H9 (cell line): Measurements from ENCODE around the gene DISC1. TPM values are rescaled to one million over a fixed set of nuclear protein-coding genes. Genes with fewer than 3 reads are reported as not detected.

ENCODE experiments used
- DNase-seq: peaks from one replicate; pipeline ENCODE4 v3.0.0-alpha.2; 2017
- H2AFZ ChIP-seq: one replicate; pipeline ENCODE4 v1.6.1; 2013; ENCODE audit warnings: mild to moderate bottlenecking, low read length, control low read depth, moderate library complexity
- H2AK5ac ChIP-seq: 2 replicates; pipeline ENCODE4 v1.6.1; 2013; ENCODE audit warnings: low read length, control low read depth, mixed read lengths; ENCODE audit not compliant: insufficient read length
- H2BK120ac ChIP-seq: one replicate; pipeline ENCODE4 v1.6.1; 2013; ENCODE audit warnings: low read depth, mild to moderate bottlenecking, low read length, control low read depth, inconsistent platforms; ENCODE audit not compliant: poor library complexity, severe bottlenecking
- H2BK12ac ChIP-seq: 2 replicates; pipeline ENCODE4 v1.6.1; 2013; ENCODE audit warnings: low read length, control low read depth, mixed read lengths, low read depth; ENCODE audit not compliant: insufficient read length
- H2BK15ac ChIP-seq: 2 replicates; pipeline ENCODE4 v1.6.1; 2013; ENCODE audit warnings: low read depth, low read length, control low read depth
- H2BK20ac ChIP-seq: one replicate; pipeline ENCODE4 v1.6.1; 2013; ENCODE audit warnings: low read depth, mild to moderate bottlenecking, low read length, control low read depth, inconsistent platforms; ENCODE audit not compliant: poor library complexity, severe bottlenecking
- H2BK5ac ChIP-seq: 2 replicates; pipeline ENCODE4 v1.6.1; 2013; ENCODE audit warnings: low read length, control low read depth, mixed read lengths; ENCODE audit not compliant: insufficient read length
- H3K14ac ChIP-seq: 2 replicates; pipeline ENCODE4 v1.6.1; 2013; ENCODE audit warnings: low read length, control low read depth; ENCODE audit not compliant: insufficient read depth
- H3K18ac ChIP-seq: 2 replicates; pipeline ENCODE4 v1.6.1; 2013; ENCODE audit warnings: low read depth, mild to moderate bottlenecking, mixed read lengths, low read length, control low read depth; ENCODE audit not compliant: insufficient read length
- H3K23ac ChIP-seq: 2 replicates; pipeline ENCODE4 v1.6.1; 2013; ENCODE audit warnings: low read length, control low read depth, mixed read lengths, low read depth; ENCODE audit not compliant: insufficient read length
- H3K23me2 ChIP-seq: 2 replicates; pipeline ENCODE4 v1.6.1; 2013; ENCODE audit warnings: low read depth, mild to moderate bottlenecking, mixed read lengths, low read length, control low read depth; ENCODE audit not compliant: insufficient read length, poor library complexity, severe bottlenecking
- H3K27ac ChIP-seq: 2 replicates; pipeline ENCODE4 v1.5.1; 2013; ENCODE audit warnings: low read length, control low read depth, mixed read lengths, low read depth; ENCODE audit not compliant: insufficient read length
- H3K27me3 ChIP-seq: 2 replicates; pipeline ENCODE4 v1.6.1; 2013; ENCODE audit warnings: low read length, control low read depth, inconsistent platforms; ENCODE audit not compliant: insufficient read depth
- H3K4ac ChIP-seq: 2 replicates; pipeline ENCODE4 v1.6.1; 2013; ENCODE audit warnings: low read depth, mild to moderate bottlenecking, control low read depth, inconsistent platforms, low read length, moderate library complexity
- H3K4me1 ChIP-seq: 2 replicates; pipeline ENCODE4 v1.6.1; 2013; ENCODE audit warnings: low read length, control low read depth, inconsistent platforms; ENCODE audit not compliant: insufficient read depth
- H3K4me2 ChIP-seq: 2 replicates; pipeline ENCODE4 v1.6.1; 2013; ENCODE audit warnings: low read length, control low read depth, mixed read lengths; ENCODE audit not compliant: insufficient read length, insufficient read depth
- H3K56ac ChIP-seq: 2 replicates; pipeline ENCODE4 v1.6.1; 2013; ENCODE audit warnings: low read depth, mild to moderate bottlenecking, mixed read lengths, low read length, control low read depth; ENCODE audit not compliant: insufficient read length
- H3K79me1 ChIP-seq: 2 replicates; pipeline ENCODE4 v1.6.1; 2013; ENCODE audit warnings: low read depth, mild to moderate bottlenecking, moderate library complexity, low read length, control low read depth, inconsistent platforms; ENCODE audit not compliant: insufficient read depth, poor library complexity, severe bottlenecking
- H3K79me2 ChIP-seq: 2 replicates; pipeline ENCODE4 v1.6.1; 2013; ENCODE audit warnings: low read length, control low read depth, inconsistent platforms; ENCODE audit not compliant: insufficient read depth
- H3K9ac ChIP-seq: 2 replicates; pipeline ENCODE4 v1.6.1; 2013; ENCODE audit warnings: low read length, control low read depth, mixed read lengths; ENCODE audit not compliant: insufficient read length; ENCODE audit errors: extremely low read depth
- H3K9me3 ChIP-seq: one replicate; pipeline ENCODE4 v1.6.1; 2013; ENCODE audit warnings: low read depth, low read length, inconsistent platforms; ENCODE audit not compliant: control insufficient read depth
- H3T11ph ChIP-seq: one replicate; pipeline ENCODE4 v1.6.1; 2013; ENCODE audit warnings: mild to moderate bottlenecking, low read length, control low read depth, inconsistent platforms
- H4K20me1 ChIP-seq: one replicate; pipeline ENCODE4 v1.6.1; 2013; ENCODE audit not compliant: control insufficient read depth, insufficient read length, insufficient read depth
- H4K5ac ChIP-seq: 2 replicates; pipeline ENCODE4 v1.6.1; 2013; ENCODE audit warnings: low read depth, mild to moderate bottlenecking, mixed read lengths, low read length, control low read depth; ENCODE audit not compliant: insufficient read length
- H4K8ac ChIP-seq: replicated peaks from 2 replicates; pipeline ENCODE4 v1.6.1; 2013; ENCODE audit warnings: low read length, control low read depth, mixed read lengths, low read depth; ENCODE audit not compliant: insufficient read length
- H4K91ac ChIP-seq: 2 replicates; pipeline ENCODE4 v1.6.1; 2013; ENCODE audit warnings: low read depth, mild to moderate bottlenecking, moderate library complexity, mixed read lengths, low read length, control low read depth; ENCODE audit not compliant: insufficient read length
- H3K27ac Mint-ChIP-seq, 3 experiments: 2 replicates in 2 of 3; 3 replicates in 1 of 3; pipeline ENCODE4 v1.8.0; 2020 to 2021; ENCODE audit warnings: mixed read lengths in 3 of 3, mild to moderate bottlenecking in 1 of 3, moderate library complexity in 1 of 3
- H3K27me3 Mint-ChIP-seq: 2 replicates; pipeline ENCODE4 v1.8.0; 2021; ENCODE audit warnings: low read depth, mild to moderate bottlenecking, moderate library complexity, mixed read lengths
- H3K36me3 Mint-ChIP-seq, 3 experiments: 2 replicates in 2 of 3; 3 replicates in 1 of 3; pipeline ENCODE4 v1.8.0; 2020 to 2021; ENCODE audit warnings: low read depth in 3 of 3, mixed read lengths in 3 of 3; ENCODE audit not compliant: insufficient read depth in 1 of 3
- H3K4me1 Mint-ChIP-seq, 2 experiments: 2 replicates each; pipeline ENCODE4 v1.8.0; 2020; ENCODE audit warnings: mixed read lengths in 2 of 2
- H3K4me3 Mint-ChIP-seq, 2 experiments: 2 replicates in 1 of 2; 3 replicates in 1 of 2; pipeline ENCODE4 v1.8.0; 2020 to 2021; ENCODE audit warnings: mild to moderate bottlenecking in 2 of 2, mixed read lengths in 2 of 2, moderate library complexity in 1 of 2
- H3K9me3 Mint-ChIP-seq, 2 experiments: 2 replicates in 1 of 2; 3 replicates in 1 of 2; pipeline ENCODE4 v1.8.0; 2020; ENCODE audit warnings: mild to moderate bottlenecking in 2 of 2, mixed read lengths in 2 of 2, moderate library complexity in 1 of 2
- CTCF ChIP-seq: fragments of 200-600 bp; sonication (generic); conservative IDR thresholded peaks from 3 replicates; pipeline ENCODE4 v1.8.0; 2021; ENCODE audit warnings: antibody characterized with exemption, mild to moderate bottlenecking
- WGBS: extraction: QIAGEN DNeasy Blood & Tissue Kit; methylation state at CpG from one replicate; pipeline ENCODE4 v1.1.7; 2013; ENCODE audit warnings: missing lambda C conversion rate, low lambda C conversion rate, mixed read lengths; ENCODE audit not compliant: insufficient read length; ENCODE audit errors: extremely low coverage; 5-methylcytosine and 5-hydroxymethylcytosine counted together
- total RNA-seq: library from RNA; stranded (reverse); gene quantifications from 2 replicates; pipeline ENCODE4 v1.2.1, GENCODE V29; 2021

DISC1 gene
- total RNA-seq, 1 experiment from 2014 or later, result 2.5 TPM

GRCh38 chr1:231965615-231966014 lies 339.0 kb downstream of the DISC1 start:
- no CpG with 5 or more reads among the region's 2 CpGs for WGBS
- no peak overlapping the region for H2AFZ ChIP-seq

More at GRCh38 chr1:231965615-231966014, 339.0 kb downstream of the DISC1 start:
- Histone ChIP-seq H3K27me3 (no peaks in the 10 kb centered on the region), H3T11ph (no peak overlapping the region), H2BK5ac (no peak overlapping the region), H3K27ac (no peak overlapping the region), H3K23ac (no peak overlapping the region), H3K56ac (no peak overlapping the region), H3K23me2 (no peaks in the 10 kb centered on the region), H3K4me1 (peaks cover 2% of the 10 kb centered on the region; the same call in 1 of the 2 replicates), H2BK15ac (no peak overlapping the region), H4K20me1 (no peaks in the 10 kb centered on the region), H2BK20ac (no peak overlapping the region), H4K5ac (no peak overlapping the region), H3K79me1 (no peaks in the 10 kb centered on the region), H2BK120ac (no peak overlapping the region), H3K4me2 (no peak overlapping the region), H3K79me2 (no peaks in the 10 kb centered on the region), H4K91ac (no peak overlapping the region), H4K8ac (no peak overlapping the region), H3K14ac (no peak overlapping the region), H2AK5ac (no peak overlapping the region), H3K4ac (no peak overlapping the region), H2BK12ac (no peak overlapping the region), H3K9me3 (no peaks in the 10 kb centered on the region), H3K18ac (no peak overlapping the region), H3K9ac (no peak overlapping the region)
- Mint-ChIP-seq H3K9me3 (no peaks in the 10 kb centered on the region; a peak in 2 of 5 replicates), H3K4me1 (peaks cover 7 to 14% of the 10 kb centered on the region in 2 experiments), H3K4me3 (no peak overlapping the region), H3K36me3 (no peaks in the 10 kb centered on the region; a peak in 1 of 7 replicates), H3K27ac (no peak overlapping the region), H3K27me3 (peaks cover 5% of the 10 kb centered on the region)
- no peak for TF ChIP-seq CTCF
- no peak for DNase-seq
